Keratinocyte (primary cell): ENCODE results near the gene RNF225. TPM values are rescaled to one million over a fixed set of nuclear protein-coding genes. Genes with fewer than 3 reads are reported as not detected.

Experiments used
- DNase-seq: peaks from one replicate; pipeline ENCODE4 v3.0.0-alpha.2; 2011; ENCODE audit warnings: low read depth, missing footprints, low spot score
- FAIRE-seq: peaks from 2 replicates; lab custom pipeline; 2011; peaks lifted over from hg19 to GRCh38; lab: Jason Lieb, UNC
- H2AFZ ChIP-seq: 2 replicates; pipeline ENCODE4 v1.6.0; 2012; ENCODE audit warnings: low read length, control low read depth, inconsistent platforms; ENCODE audit not compliant: control insufficient read depth
- H3K27ac ChIP-seq: 2 replicates; pipeline ENCODE4 v1.5.1; 2011; ENCODE audit warnings: low read length; ENCODE audit not compliant: control insufficient read depth, insufficient read depth
- H3K27me3 ChIP-seq: 3 replicates; pipeline ENCODE4 v1.6.0; 2011; ENCODE audit warnings: low read length; ENCODE audit not compliant: control insufficient read depth, insufficient read depth; ENCODE audit errors: extremely low read depth
- H3K36me3 ChIP-seq, 2 experiments: 2 replicates in 1 of 2; 3 replicates in 1 of 2; pipeline ENCODE4 v1.5.1; 2011; ENCODE audit warnings: low read length in 2 of 2, mild to moderate bottlenecking in 1 of 2; ENCODE audit not compliant: control insufficient read depth in 2 of 2, insufficient read depth in 2 of 2; ENCODE audit errors: extremely low read depth in 1 of 2
- H3K4me1 ChIP-seq: 3 replicates; pipeline ENCODE4 v1.5.1; 2011; ENCODE audit warnings: low read length; ENCODE audit not compliant: control insufficient read depth, insufficient read depth; ENCODE audit errors: extremely low read depth
- H3K4me2 ChIP-seq: 3 replicates; pipeline ENCODE4 v1.6.0; 2011; ENCODE audit warnings: low read depth, low read length; ENCODE audit not compliant: control insufficient read depth, insufficient read depth; ENCODE audit errors: extremely low read depth
- H3K4me3 ChIP-seq, 3 experiments: fragments of 200-600 bp in 1 of 3; sonication (generic) in 1 of 3; 2 replicates in 2 of 3; 3 replicates in 1 of 3; pipeline ENCODE4 v1.5.1; 2011 to 2016; ENCODE audit warnings: low read length in 3 of 3, mild to moderate bottlenecking in 3 of 3, control low read depth in 2 of 3, inconsistent platforms in 1 of 3, low read depth in 1 of 3, mixed read lengths in 1 of 3, mixed run types in 1 of 3, moderate library complexity in 1 of 3; ENCODE audit not compliant: control insufficient read depth in 2 of 3, insufficient read depth in 2 of 3; ENCODE audit errors: extremely low read depth in 1 of 3
- H3K79me2 ChIP-seq: 2 replicates; pipeline ENCODE4 v1.6.0; 2012; ENCODE audit warnings: low read length; ENCODE audit not compliant: control insufficient read depth, insufficient read depth
- H3K9ac ChIP-seq: 3 replicates; pipeline ENCODE4 v1.6.0; 2011; ENCODE audit warnings: low read length; ENCODE audit not compliant: control insufficient read depth, insufficient read depth; ENCODE audit errors: extremely low read depth
- H3K9me1 ChIP-seq: 3 replicates; pipeline ENCODE4 v1.6.0; 2011; ENCODE audit warnings: low read length; ENCODE audit not compliant: control insufficient read depth, insufficient read depth; ENCODE audit errors: extremely low read depth
- H3K9me3 ChIP-seq: 2 replicates; pipeline ENCODE4 v1.5.1; 2012; ENCODE audit warnings: low read depth, low read length; ENCODE audit not compliant: control insufficient read depth
- H4K20me1 ChIP-seq: 3 replicates; pipeline ENCODE4 v1.6.0; 2011; ENCODE audit warnings: low read length; ENCODE audit not compliant: control insufficient read depth, insufficient read depth; ENCODE audit errors: extremely low read depth
- CTCF ChIP-seq, 3 experiments: IDR thresholded peaks in 1 of 3; conservative IDR thresholded peaks in 1 of 3; optimal IDR thresholded peaks in 1 of 3; 2 replicates in 2 of 3; 3 replicates in 1 of 3; pipeline versions ENCODE3 to v1.5.1; 2011; ENCODE audit warnings: low read length in 3 of 3, mild to moderate bottlenecking in 3 of 3, moderate library complexity in 2 of 3, control low read depth in 1 of 3, inconsistent platforms in 1 of 3; ENCODE audit not compliant: insufficient read depth in 2 of 3; ENCODE audit errors: extremely low read depth in 1 of 3
- EZH2 ChIP-seq: IDR thresholded peaks from one replicate; pipeline ENCODE4 v1.6.1; 2012; ENCODE audit warnings: inconsistent platforms, mild to moderate bottlenecking, low read length, moderate library complexity
- dilution Hi-C: fragments of 300-500 bp; cut with MboI; formaldehyde crosslinking; loops from one replicate; pipeline ENCODE4 v1.7.0; 2020; ENCODE audit warnings: low sequenced_read_pairs; ENCODE audit not compliant: extremely low pct_ligation_motif_present
- polyA plus RNA-seq, 5 experiments: library from polyadenylated mRNA; depleted of rRNA in 3 of 5; stranded (reverse) in 3 of 5; stranded (forward) in 1 of 5; unstranded in 1 of 5; fragments of >200 nt; gene quantifications; 1 replicate in 1 of 5; 2 replicates in 3 of 5; 3 replicates in 1 of 5; pipeline versions ENCODE4 v1.2.1 to v1.2.3, GENCODE V29; 2011 to 2012; ENCODE audit warnings: missing spikeins in 2 of 5, low read depth in 1 of 5, low replicate concordance in 1 of 5

RNF225 gene
- polyA plus RNA-seq, 1 donor (not counting 4 experiments of a cell fraction or from before 2014, with no cell fraction given): not detected

GRCh38 chr19:58379246-58379645 lies 16.2 kb upstream of the RNF225 start:
- no peak overlapping the region for H3K4me3 ChIP-seq
- peaks cover 13% of the 10 kb centered on the region for H3K79me2 ChIP-seq
- dilution Hi-C loops: no loop called here
- H3K4me1 ChIP-seq: peaks cover 13% of the 10 kb centered on the region
- H3K27me3 ChIP-seq: no peaks in the 10 kb centered on the region
- TF ChIP-seq CTCF (optimal IDR thresholded peaks at IDR 0.05 in 1 of 3, IDR thresholded peaks at IDR 0.05 in 1 of 3, conservative IDR thresholded peaks at IDR 0.05 in 1 of 3; ENCODE audit: extremely low read depth in 1 of 3, insufficient read depth in 2 of 3, low read length in 3 of 3) (no peak), EZH2 (no peak)
- H3K4me2 ChIP-seq: peak overlapping the region; percentile 94
- no peak overlapping the region for H2AFZ ChIP-seq
- H3K9me1 ChIP-seq: no peaks in the 10 kb centered on the region
- DNase-seq (no peak), FAIRE-seq (no peak)
- H3K9me3 ChIP-seq: no peaks in the 10 kb centered on the region
- H3K9ac ChIP-seq: no peak overlapping the region
- no peaks in the 10 kb centered on the region for H3K36me3 ChIP-seq
- H4K20me1 ChIP-seq: no peaks in the 10 kb centered on the region
- H3K27ac ChIP-seq: no peak overlapping the region

- no peaks in the 10 kb centered on the region for H3K36me3 ChIP-seq
- FAIRE-seq: no peak
- peak overlapping the region; percentile 95 for H2AFZ ChIP-seq
- no peaks in the 10 kb centered on the region for H3K9me3 ChIP-seq
- TF ChIP-seq EZH2 (no peak), CTCF (optimal IDR thresholded peaks at IDR 0.05 in 1 of 3, IDR thresholded peaks at IDR 0.05 in 1 of 3, conservative IDR thresholded peaks at IDR 0.05 in 1 of 3; ENCODE audit: extremely low read depth in 1 of 3, insufficient read depth in 2 of 3, low read length in 3 of 3) (no peak)
- H3K27ac ChIP-seq: peak overlapping the region; percentile 72
- peak overlapping the region; percentile 94 for H3K4me2 ChIP-seq
- H3K4me3 ChIP-seq: peak overlapping the region; percentile 72 to 79 (median 73)
- peaks cover 13% of the 10 kb centered on the region for H3K4me1 ChIP-seq
- dilution Hi-C loops: no loop called here
- no peaks in the 10 kb centered on the region for H3K27me3 ChIP-seq
- no peaks in the 10 kb centered on the region for H3K9me1 ChIP-seq
- peaks cover 13% of the 10 kb centered on the region for H3K79me2 ChIP-seq
- no peaks in the 10 kb centered on the region for H4K20me1 ChIP-seq
- peak overlapping the region; percentile 75 for H3K9ac ChIP-seq
- DNase-seq: no peak
Observed at GRCh38 chr19:58380037-58380661, 15.3 kb upstream of the RNF225 start.
